DMS114 treated with DMSO at 0.1 percent for 48 hours (cell line): Measurements from ENCODE around the gene CELSR3.

Experiments
- DNase-seq: peaks from one replicate; lab custom pipeline; 2025; ENCODE audit not compliant: unreplicated experiment; lab: John Stamatoyannopoulos, UW

CELSR3 gene

DNA sequence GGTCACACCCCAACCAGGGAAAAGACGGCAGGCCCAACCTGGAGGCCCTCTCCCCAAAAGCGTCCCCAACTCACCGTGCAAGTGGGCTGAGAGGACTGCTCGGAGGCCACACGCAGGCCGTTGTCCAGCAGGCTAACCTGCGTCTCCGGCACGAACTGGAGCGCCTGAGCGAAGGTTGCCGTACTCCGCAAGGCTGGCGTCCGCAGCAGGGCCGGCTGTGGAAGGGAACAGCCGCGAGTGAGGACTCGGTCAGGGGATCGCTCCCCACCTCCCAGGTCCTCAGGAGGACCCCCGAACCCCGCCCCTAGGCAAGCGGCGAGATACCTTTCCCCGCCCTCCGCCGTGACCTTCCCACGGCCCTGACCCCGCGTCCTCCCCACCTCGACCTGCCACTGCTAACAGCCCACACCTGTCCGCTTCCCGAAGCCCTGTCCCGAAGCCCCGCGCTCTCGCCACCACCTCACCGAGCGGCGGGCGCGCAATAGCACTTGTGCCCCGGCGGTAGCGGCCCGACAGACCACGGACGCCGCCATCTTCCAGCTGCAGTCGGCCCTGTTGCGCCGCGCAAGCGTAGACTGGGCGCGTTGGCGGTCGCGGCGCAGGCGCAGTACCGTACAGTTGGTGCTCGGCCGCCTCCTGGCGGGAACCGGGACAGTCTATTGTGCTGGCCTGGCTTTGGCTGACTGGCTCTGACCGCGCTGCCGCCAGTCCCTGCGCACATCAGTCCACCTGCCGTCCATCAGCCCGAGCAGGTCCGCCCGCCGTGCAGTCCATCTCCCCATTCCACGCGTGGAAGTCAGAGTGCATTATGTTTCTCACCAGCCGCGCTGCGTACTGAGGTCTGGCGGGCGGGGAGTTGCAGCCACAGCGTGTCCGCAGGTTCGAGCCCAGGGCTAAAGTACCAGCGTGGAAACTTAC lies 53.3 kb downstream of the CELSR3 start, which contains the start of gene UQCRC1:
TSS of gene UQCRC1 (minus strand) at position 559 of the 918 bp plus-strand sequence. CDS start at position 533, 26 bp downstream.
- peak; percentile 85 for DNase-seq

DNA sequence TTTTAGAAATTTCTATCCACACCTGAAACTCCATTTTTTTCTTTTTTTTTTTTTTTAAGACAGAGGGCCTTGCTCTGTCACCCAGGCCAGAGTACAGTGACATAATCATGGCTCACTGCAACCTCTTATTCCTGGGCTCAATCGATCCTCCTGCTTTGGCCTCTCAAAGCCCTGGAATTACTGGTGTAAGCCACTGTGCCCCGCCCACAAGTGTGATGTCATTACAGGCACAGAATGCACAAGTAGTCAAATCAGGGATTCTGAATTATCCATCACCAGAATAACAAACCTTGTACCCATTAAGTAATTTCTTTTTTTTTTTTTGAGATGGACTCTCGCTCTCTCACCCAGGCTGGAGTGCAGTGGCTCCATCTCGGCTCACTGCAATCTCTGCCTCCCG lies 55.2 kb downstream of the CELSR3 start:
- DNase-seq, result no peak

DNA sequence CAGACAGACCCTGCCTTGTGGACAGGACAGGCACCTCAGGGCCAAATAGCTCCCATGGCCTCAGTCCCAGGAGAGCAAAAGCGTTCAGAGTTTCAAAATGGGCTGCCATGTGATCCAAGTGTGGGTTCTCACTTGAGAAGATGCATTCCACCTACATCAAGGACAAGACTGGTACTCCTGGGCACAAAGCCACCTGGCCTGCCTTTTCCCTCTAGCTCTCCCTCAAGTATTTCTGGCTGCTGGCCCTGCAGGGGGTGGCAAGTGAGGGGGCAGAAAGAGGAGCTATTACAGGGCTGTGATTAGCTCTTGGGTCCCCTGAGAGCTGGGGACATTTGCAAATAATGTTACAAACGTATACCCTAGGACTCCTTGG lies 61.1 kb downstream of the CELSR3 start:
- DNase-seq, result no peak

DNA sequence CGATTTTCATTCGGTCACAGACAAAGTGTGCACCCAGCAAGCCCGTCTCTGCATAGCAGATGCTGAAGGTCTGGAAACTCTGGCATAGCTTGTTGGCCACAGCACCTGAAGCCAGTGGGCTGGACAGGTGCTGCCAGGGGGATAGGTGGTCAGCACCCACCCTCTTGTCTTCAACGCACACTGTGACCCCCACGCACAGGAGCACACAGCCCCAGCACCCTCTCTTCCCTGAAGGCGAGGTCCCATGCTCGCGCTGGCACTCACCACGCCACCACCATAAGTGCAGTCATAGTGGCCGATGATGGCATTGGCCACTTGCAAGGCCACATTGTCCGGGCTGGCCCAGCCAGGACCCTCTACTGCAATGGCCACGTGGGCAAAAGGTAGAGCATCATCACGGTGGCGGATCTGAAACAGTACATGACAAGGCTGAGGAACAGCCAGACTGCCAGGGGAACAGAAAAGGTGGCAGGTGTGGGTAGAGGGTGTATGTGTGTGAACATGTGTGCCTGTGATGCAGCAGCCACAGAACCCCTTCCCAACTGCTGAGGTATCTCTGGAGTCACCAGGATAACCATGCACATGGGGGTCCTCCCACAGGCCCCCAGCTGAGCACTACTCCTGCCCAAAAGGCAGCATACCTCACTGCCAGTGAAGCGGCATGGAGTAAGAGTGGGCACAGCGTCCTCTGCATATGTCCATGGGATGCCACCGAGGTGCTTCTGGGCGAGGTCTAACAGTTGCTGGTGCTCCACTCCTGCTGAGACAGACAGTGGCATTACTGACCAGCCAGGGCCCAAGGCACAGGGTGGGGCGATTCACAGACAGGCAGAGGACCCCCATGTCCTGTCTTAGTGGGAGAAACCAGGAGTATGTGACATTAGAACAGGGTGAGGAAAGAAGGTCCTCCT lies 61.7 kb downstream of the CELSR3 start:
- no peak for DNase-seq

DNA sequence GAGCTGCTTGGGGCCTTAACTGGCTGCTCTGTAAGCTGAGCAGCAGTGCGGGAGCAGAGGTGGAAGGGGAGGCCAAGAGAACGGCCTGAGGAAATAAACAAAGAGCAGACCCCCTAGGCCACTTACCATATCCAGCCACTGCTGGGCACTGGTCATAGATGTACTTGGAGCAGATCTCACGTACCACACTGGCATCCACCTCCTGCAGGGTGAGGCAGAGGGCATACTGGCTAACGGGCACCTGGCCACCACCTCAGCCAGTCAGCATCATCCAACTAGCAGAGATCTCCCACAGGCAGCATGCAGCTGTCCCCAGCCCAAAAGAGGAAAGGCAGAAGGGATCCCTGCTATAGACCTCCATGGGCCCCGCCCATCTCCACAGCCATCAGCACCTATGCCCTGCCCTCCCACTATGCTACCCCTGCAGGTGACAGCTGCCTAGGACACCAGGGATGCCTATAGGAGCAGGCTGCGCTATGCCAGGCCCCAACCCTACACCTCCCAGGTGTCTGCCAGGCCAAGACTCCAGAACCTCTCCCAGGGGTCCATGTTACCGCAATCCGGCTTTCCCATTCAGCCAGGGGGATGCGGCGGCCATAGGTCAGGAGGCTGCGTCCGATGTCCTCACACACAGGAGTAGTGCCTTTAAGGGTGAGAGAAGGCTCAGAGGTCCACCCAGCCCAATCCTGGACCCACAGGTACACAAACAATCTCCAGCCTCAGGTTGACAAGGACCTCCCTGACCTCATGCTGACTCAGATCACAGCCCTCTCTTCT lies 63.0 kb downstream of the CELSR3 start:
- DNase-seq, result no peak

DNA sequence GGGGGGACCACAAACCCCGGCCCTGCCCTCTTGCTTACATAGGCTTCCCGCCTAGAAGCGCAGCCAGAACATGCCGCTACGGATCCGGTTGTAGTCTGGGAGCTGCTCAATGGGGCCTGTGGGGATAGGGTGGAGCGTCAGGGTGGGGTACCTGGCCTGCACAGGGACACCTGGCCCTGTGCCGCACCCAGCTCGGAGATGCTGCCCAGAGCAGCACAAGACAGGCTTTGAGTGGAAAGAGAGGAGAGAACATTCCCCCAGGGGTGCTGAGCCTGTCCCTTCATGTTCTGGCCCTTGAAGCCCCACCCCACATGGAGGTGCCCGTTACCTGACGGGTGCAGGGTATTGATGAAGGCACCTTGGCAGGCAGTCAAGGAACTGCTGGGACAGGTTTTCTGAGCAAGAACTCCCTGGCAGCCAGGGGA lies 63.6 kb downstream of the CELSR3 start:
- no peak for DNase-seq

DNA sequence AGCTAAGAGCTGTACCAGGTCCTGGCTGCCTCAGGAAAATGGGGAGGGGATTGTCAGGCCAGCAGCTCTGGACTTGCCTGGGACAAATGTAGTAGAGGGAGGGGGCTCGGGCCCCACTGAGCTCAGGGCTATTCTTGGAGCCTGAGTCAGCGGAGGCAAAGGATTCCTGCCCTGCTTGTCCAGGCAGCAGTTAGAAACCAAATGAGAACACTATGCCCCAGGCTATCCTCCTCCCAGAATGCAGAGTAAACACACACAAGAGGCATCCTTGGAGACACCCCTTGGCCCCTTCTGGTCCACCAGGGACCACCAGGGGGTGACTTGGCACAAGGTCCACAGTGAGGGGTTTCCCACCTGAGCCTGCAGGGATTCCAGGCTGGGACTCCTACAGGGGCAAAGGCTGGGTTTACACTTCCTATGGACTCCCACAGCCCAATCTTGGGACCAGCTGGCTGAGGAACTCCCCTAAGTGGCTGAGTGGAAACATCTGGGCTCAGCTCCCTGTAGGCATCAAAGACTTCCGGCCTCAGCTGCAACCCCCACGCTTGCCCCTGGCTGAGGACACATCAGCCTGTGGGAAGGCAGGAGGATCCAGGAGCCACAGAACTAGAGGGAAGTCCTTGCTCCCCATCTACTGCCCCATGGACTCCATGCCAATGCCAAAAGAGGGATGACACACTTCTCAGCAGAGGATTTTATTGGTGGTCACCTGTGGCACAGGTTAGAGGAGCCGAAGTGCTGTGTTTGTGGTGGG lies 64.2 kb downstream of the CELSR3 start:
- DNase-seq, result no peak

DNA sequence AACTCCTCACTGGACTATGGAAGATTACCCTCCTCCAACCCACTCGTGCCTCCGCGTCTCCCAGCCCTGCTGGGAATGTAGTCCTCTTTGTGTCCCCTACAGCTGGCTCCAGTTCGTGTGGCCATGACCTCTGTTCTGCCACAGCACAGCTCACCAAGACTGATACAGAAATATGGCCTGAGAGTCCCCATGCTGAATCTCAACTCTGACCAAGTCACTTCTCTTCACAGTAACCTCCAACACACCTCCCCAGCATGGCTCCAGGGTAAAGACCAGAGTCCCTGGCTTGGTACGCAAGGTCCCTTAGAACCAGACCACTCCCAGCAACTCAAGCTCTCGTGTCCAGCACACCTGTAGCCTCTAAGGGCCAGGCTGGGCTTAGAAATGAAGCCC lies 65.3 kb downstream of the CELSR3 start:
- no peak for DNase-seq

DNA sequence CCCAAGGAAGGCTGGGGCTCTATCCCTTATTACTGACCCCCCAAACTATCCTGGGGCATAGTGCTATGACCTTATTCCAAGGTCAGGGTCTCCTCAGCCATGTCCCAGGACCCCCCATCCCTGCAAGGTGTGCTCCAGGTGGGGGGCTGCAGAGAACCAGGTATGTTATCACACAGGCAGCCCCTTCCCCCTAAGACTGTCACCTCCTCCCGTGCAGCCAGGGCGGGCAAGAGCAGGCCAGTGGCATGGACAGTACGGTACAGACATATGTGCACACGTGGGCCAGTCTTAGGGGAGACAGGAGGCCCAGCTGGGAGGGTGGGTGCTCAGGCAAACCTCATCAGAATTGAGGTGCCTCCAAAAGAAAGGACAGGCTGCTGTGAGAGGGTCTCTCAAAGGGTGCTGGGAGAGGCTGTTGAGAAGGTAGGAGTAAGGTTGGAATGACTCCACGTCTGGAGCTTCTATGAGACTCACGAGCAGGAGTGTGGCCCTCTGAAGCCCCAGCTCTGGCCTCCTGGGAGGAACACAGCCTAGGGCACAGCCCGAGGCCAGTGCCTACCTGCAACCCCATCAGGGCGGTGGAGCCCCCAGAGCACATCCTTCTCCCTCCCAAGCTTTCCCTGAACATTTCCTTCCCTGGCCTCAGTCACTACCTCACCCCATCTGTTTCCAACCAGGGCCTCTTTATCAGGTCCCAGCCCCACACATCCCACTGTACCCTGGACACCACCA lies 65.8 kb downstream of the CELSR3 start:
- DNase-seq, result no peak

DNA sequence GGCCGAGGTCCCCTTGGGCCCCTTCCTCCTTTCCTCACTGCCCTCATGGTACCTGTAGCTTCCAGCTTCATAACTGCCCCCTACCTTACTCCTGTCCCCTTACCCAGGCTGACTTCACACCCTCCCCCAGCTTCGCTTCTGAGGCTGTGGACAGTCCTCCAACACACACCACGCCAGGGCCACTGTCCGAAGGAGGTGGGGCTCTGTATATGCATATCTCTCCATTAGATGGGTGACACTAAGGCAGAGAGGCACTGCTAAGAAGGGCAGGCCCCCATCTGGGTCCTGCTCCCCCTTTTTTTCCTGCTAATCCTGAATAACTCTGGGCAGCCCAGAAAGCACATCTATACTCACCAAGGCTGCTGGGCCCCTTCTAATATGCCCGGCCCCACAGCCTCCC lies 66.5 kb downstream of the CELSR3 start:
- DNase-seq, result no peak

DNA sequence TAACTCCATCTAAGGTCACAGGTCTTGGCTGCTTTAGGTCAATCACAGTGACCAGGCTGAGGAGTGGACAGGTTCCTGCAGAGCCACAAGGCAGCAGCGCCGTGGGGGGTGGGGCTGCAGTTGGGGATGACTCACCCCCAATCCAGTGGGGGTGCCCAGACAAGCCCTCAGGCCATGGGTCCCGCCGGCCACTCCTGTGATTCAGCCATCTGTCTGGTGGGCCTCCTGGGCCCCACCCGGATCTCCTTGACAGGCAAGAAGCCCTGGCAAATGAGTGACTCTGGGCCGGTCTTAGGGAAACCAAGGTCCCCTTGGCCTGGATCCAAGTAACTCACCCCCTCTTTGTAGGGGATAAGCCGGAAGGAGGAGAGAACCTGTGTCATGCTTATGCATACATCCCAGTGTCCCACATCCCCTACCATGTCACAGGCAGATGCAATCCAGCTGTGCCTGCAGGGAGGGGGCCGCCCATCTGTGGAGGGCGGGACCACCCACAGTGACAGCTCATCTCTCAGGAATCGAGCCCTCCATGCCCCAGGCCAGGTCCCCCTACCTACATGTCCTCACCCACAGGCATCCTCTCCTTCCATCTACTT lies 67.1 kb downstream of the CELSR3 start:
- DNase-seq, result no peak

DNA sequence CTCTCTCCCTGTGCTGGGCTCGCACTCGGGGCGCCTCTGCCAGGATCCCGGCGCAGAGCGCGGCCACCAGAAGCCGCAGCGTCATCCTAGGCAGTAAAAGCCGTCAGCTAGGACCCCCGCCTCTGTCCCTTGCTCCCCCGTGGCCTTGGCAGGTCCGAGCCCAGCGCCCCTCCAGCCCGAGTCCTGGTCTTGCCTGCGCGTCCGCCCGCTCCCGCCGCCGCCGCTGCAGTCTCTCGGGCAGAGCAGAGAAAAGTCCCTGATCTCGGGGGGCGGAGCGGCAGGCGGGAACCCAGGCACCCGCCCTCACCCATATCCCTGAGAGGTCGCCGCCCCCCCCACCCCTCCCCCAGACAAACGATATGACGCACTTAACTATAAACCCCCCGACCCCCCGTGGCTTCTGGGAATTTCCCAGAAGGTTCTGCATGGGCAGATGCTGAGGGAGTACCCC lies 67.6 kb downstream of the CELSR3 start, which contains the start of gene COL7A1:
TSS of gene COL7A1 (minus strand) at position 255 of the 451 bp plus-strand sequence. CDS start at position 85, 170 bp downstream.
- no peak for DNase-seq

DNA sequence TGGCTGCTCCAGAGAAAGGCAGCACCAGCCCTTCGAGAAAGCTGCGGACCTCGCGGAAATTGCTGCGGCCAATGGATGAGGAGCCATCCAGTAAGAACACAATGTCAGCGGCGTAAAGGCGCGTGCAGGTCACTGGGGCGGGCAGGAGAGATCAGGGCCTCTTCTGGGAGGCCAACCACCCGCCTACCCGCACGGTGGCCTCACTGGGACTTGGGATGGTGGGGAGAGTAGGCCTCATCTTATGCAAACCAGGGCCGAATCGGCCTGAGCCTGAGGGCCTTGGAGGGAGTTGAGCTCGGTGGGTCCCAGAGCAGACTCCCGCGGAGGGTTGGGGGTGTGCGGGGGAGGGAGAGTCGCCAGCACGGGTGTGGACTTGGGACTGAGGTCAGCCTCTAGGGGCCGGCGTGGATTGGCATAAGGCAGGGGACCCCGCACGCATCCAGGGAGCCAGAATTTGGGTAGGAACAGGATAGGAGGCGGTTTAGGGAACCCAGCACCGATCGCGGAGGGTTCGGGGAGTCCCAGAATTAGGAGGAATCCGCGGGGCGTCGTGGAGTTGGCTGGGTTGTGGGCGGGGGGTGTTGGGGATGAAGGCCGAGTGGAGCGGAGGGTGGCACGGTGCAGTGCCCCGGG lies 68.2 kb downstream of the CELSR3 start:
- DNase-seq, result no peak

DNA sequence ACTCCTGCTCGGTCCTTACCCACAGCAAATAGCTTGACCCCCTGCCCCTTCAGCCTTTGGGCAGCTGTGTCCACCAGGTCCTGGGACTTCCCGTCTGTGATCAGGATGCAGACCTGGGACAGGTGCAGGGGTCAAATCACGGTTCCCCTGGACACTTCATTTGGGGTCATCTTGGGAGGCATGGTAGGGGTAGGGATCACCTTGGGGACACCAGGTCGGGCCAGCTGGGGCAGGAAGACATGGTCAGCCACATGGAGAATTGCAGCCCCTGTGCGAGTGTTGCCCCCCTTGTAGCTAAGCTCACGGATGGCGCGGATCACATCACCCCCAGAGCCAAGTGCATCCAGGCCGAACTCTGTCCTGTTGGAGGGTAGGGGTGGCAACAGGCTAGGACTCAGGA lies 69.3 kb downstream of the CELSR3 start:
- DNase-seq, result no peak

DNA sequence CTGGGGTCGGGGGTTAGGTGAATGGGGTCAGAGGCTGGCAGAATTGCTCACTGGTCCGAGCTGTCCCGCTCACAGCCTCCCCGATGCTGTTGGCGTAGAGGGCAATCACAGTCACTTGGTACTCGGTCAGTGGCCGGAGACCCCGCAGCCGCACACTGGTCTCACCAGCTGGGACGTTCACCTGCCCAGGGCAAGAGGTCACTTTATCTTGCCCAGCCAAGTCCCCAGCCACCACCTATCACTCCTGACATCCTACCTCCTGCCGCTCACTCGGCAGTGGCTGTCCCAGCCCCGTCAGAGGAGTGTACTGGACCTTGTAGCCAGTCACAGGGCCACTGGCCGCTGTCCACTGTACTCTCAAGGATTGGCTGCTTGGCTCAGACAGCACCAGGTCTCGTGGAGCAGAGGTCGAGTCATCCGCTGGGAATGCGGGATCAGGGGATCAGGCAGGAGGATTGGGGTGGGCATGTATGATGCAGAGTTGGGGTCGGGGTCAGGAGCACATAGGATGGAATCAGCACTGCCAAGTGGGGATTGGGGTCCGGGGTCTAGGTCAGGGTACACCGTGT lies 70.1 kb downstream of the CELSR3 start:
- DNase-seq, result no peak

DNA sequence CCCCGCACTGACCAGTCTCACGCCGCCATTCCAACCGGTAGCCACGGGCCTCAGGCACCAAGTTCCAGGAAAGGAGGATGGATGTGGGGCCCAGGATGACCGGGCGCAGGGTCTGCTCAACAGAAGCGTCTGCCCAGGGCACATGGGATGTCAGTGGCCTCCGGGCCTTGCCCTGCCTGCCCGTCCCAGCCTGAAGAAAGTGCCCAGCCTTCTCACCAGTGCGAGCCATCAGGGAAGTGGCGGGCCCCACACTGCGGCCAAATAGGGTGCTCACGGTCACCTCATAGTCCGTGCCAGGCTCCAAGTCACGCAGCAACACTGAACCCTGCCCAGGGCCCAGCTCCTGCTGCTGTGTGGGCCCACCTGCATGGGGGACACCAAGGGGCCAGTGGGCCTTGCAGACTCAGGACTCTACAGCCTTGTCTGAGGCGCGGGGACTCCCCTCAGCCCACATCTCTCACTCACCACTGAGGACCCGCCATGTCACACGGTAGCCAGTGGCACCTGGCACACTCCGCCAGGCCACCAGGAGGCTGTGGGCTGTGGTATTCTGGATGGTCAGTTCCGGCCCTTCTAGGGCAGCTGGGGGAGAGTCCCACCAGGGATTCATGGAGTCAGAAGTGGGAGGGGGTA lies 70.7 kb downstream of the CELSR3 start:
- no peak for DNase-seq

DNA sequence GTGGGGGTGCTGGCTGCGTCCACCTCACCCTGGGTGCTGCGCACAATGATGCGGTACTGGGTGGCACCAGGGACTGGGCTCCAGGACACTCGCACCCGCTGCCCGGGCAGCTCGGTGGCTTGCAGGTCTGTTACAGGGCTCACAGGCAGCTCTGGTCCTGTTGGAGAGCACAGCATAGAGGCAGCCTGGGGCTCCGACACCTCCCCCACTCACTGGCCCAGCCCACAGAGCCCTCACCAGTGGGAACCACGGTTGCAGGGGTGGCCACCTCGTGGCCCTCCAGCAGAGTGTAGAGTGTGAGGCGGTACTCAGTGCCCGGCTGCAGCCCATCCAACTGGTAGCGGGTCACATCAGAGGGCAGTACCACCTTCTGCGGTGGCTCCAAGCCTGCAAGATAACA lies 71.2 kb downstream of the CELSR3 start:
- DNase-seq, result no peak

DNA sequence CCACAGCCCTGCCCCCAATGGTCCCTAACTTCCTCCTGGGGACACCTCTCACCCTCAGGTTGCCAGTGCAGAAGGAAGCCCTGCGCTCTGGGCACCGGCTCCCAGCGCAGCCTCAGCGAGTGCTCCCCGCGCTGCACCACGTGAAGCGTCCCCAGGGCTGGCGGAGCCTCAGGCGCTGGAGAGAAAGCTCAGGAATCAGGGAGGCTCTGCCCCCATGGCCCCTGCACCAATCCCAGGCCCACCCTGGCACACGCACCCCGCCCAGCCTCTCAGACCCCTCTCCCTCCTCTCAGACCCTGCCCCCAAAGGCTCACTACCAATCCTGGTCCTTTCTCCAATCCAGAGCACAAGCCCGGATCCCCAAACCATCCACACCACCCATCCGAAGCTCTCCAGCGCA lies 74.5 kb downstream of the CELSR3 start:
- DNase-seq, result no peak
